Neural progenitor cell (in vitro differentiated cells): ENCODE results near the gene SPSB2. TPM values are rescaled to one million over a fixed set of nuclear protein-coding genes. Genes with fewer than 3 reads are reported as not detected.
"Not testable (repeated sequence)": the region's sequence is repeated elsewhere in the genome, so short reads cannot be mapped to it uniquely, and the experiment has no call there.

Experiments used
- DNase-seq: peaks from one replicate; pipeline ENCODE4 v3.0.0-alpha.2; 2016; ENCODE audit warnings: low spot score
- H2AFZ ChIP-seq: fragments of 200-600 bp; sonication (generic); replicated peaks from 2 replicates; pipeline ENCODE4 v1.6.1; 2016; ENCODE audit warnings: antibody characterized with exemption
- H3F3A ChIP-seq: fragments of 200-600 bp; sonication (generic); 2 replicates; pipeline ENCODE4 v1.6.1; 2016; ENCODE audit warnings: antibody characterized with exemption, low read depth
- H3K27ac ChIP-seq: fragments of 200-600 bp; sonication (generic); 2 replicates; pipeline ENCODE4 v1.5.1; 2016; ENCODE audit warnings: mild to moderate bottlenecking
- H3K27me3 ChIP-seq: fragments of 200-600 bp; sonication (generic); 2 replicates; pipeline ENCODE4 v1.6.1; 2016; ENCODE audit warnings: mild to moderate bottlenecking, moderate library complexity
- H3K36me3 ChIP-seq: fragments of 200-600 bp; sonication (generic); 2 replicates; pipeline ENCODE4 v1.5.1; 2016
- H3K4me1 ChIP-seq: fragments of 200-600 bp; sonication (generic); 2 replicates; pipeline ENCODE4 v1.6.1; 2016; ENCODE audit warnings: mixed run types
- H3K4me2 ChIP-seq: fragments of 200-600 bp; sonication (generic); 2 replicates; pipeline ENCODE4 v1.6.1; 2016
- H3K4me3 ChIP-seq: fragments of 200-600 bp; sonication (generic); 2 replicates; pipeline ENCODE4 v1.5.1; 2016
- H3K79me2 ChIP-seq: fragments of 200-600 bp; sonication (generic); 2 replicates; pipeline ENCODE4 v1.6.1; 2016; ENCODE audit warnings: low read depth
- H3K9ac ChIP-seq: fragments of 200-600 bp; sonication (generic); 2 replicates; pipeline ENCODE4 v1.6.1; 2016
- H3K9me3 ChIP-seq: fragments of 200-600 bp; sonication (generic); 2 replicates; pipeline ENCODE4 v1.5.1; 2016; ENCODE audit warnings: low read depth
- H4K20me1 ChIP-seq: fragments of 200-600 bp; sonication (generic); 2 replicates; pipeline ENCODE4 v1.6.1; 2016; ENCODE audit warnings: low read depth
- H3K27ac Mint-ChIP-seq: 3 replicates; pipeline ENCODE4 v1.8.0; 2021; ENCODE audit warnings: mixed read lengths
- H3K27me3 Mint-ChIP-seq: 2 replicates; pipeline ENCODE4 v1.8.0; 2022; ENCODE audit warnings: low read depth, mild to moderate bottlenecking, inconsistent platforms, moderate library complexity, mixed read lengths; ENCODE audit not compliant: insufficient read depth
- H3K36me3 Mint-ChIP-seq: 3 replicates; pipeline ENCODE4 v1.8.0; 2021; ENCODE audit warnings: mixed read lengths
- H3K4me1 Mint-ChIP-seq: 3 replicates; pipeline ENCODE4 v1.8.0; 2021; ENCODE audit warnings: mixed read lengths
- H3K4me3 Mint-ChIP-seq: 3 replicates; pipeline ENCODE4 v1.8.0; 2021; ENCODE audit warnings: mild to moderate bottlenecking, moderate library complexity, mixed read lengths
- H3K9me3 Mint-ChIP-seq: 3 replicates; pipeline ENCODE4 v1.8.0; 2020; ENCODE audit warnings: mixed read lengths
- EZH2 ChIP-seq: fragments of 200-600 bp; sonication (generic); IDR thresholded peaks from 2 replicates; pipeline ENCODE4 v1.6.1; 2017; ENCODE audit warnings: antibody characterized with exemption, mild to moderate bottlenecking, moderate library complexity
- EZH2phosphoT487 ChIP-seq: fragments of 200-600 bp; sonication (generic); IDR thresholded peaks from 2 replicates; pipeline ENCODE4 v1.6.1; 2017; ENCODE audit warnings: antibody characterized with exemption
- total RNA-seq: library from RNA; depleted of rRNA; stranded (reverse); fragments of >200 nt; gene quantifications from 2 replicates; pipeline ENCODE4 v1.2.3, GENCODE V29; 2015; ENCODE audit warnings: low replicate concordance
- TF ChIP-seq, protein P1 (sequence below): fragments of 200-600 bp; sonication (generic); IDR thresholded peaks from 2 replicates; pipeline ENCODE4 v1.5.1; 2017; ENCODE audit warnings: antibody characterized with exemption, mild to moderate bottlenecking

The SPSB2 gene
- total RNA-seq, 1 donor from 2014 or later: 0.65 TPM

DNA sequence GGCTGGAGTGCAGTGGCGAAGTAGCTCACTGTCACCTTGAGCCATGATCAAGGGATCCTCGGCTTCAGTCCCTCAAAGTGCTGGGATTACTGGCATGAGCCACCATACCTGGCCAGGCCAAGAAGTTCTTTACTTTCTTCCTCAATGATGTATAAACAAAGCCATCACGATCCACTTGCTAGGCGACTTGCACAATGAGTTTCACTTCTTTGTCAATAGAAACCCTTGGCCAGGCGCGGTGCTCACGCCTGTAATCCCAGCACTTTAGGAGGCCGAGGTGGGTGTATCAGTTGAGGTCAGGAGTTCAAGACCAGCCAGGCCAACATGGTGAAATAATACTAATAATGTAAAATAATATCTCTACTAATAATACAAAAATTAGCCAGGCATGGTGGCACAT, 14.4 kb upstream of the SPSB2 start:
- Mint-ChIP-seq H3K36me3 (peaks cover 5% of the 10 kb centered on the region), H3K4me3 (no peak overlapping the region)
- no peak overlapping the region for H3K4me2 ChIP-seq

DNA sequence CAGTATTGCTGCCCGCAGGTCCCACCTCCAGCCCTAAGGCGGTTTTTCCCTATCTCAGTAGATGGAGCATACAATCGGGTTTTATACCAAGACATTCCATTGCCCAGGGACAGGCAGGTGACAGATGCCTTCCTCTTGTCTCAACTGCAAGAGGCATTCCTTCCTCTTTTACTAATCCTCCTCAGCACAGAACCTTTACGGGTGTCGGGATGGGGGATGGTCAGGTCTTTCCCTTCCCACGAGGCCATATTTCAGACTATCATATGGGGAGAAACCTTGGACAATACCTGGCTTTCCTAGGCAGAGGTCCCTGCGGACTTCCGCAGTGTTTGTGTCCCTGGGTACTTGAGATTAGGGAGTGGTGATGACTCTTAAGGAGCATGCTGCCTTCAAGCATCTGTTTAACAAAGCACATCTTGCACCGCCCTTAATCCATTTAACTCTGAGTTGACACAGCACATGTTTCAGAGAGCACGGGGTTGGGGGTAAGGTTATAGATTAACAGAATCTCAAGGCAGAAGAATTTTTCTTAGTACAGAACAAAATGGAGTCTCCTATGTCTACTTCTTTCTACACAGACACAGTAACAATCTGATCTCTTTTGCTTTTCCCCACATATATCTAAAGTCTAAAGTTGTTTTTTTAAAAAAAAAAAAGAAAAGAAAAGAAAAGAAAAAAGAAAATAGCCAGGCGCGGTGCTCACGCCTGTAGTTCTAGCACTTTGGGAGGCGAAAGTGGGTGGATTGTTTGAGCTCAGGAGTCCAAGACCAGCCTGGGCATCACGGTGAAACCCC, 13.3 kb upstream of the SPSB2 start:
- H3K36me3 ChIP-seq, H3K9me3 Mint-ChIP-seq, H3K79me2 ChIP-seq, H3K9me3 ChIP-seq, H3K36me3 Mint-ChIP-seq, H3K27me3 ChIP-seq, H3K27me3 Mint-ChIP-seq, H3K9ac ChIP-seq, H4K20me1 ChIP-seq: not testable (repeated sequence)
- Mint-ChIP-seq H3K27ac (peak overlapping the region; percentile 94), H3K4me3 (peak overlapping the region; percentile 55), H3K4me1 (peaks cover 29% of the 10 kb centered on the region)
- Histone ChIP-seq H3K4me2 (peak overlapping the region; percentile 75), H3K4me3 (peak overlapping the region; percentile 32), H2AFZ (peak overlapping the region; percentile 57), H3K27ac (peak overlapping the region; percentile 83), H3K4me1 (peaks cover 23% of the 10 kb centered on the region), H3F3A (peaks cover 43% of the 10 kb centered on the region)
- DNase-seq: peak; percentile 23

More for the DNA sequence above, 14.4 kb upstream of the SPSB2 start:
- H3K79me2 ChIP-seq: no peaks in the 10 kb centered on the region
- peaks cover 48% of the 10 kb centered on the region for H3F3A ChIP-seq
- no peaks in the 10 kb centered on the region for H3K27me3 ChIP-seq
- TF ChIP-seq EZH2 (no peak), EZH2phosphoT487 (no peak)
- TF ChIP-seq, protein P1, sequence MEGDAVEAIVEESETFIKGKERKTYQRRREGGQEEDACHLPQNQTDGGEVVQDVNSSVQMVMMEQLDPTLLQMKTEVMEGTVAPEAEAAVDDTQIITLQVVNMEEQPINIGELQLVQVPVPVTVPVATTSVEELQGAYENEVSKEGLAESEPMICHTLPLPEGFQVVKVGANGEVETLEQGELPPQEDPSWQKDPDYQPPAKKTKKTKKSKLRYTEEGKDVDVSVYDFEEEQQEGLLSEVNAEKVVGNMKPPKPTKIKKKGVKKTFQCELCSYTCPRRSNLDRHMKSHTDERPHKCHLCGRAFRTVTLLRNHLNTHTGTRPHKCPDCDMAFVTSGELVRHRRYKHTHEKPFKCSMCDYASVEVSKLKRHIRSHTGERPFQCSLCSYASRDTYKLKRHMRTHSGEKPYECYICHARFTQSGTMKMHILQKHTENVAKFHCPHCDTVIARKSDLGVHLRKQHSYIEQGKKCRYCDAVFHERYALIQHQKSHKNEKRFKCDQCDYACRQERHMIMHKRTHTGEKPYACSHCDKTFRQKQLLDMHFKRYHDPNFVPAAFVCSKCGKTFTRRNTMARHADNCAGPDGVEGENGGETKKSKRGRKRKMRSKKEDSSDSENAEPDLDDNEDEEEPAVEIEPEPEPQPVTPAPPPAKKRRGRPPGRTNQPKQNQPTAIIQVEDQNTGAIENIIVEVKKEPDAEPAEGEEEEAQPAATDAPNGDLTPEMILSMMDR: no peak
- no peaks in the 10 kb centered on the region for H4K20me1 ChIP-seq
- H3K27ac Mint-ChIP-seq: no peak overlapping the region
- H3K27me3 Mint-ChIP-seq: no peaks in the 10 kb centered on the region
- H3K4me1 Mint-ChIP-seq: peaks cover 34% of the 10 kb centered on the region
- H3K9ac ChIP-seq: no peak overlapping the region
- no peaks in the 10 kb centered on the region for H3K9me3 ChIP-seq
- H3K4me3 ChIP-seq: no peak overlapping the region
- H3K27ac ChIP-seq: no peak overlapping the region
- no peak overlapping the region for H2AFZ ChIP-seq
- H3K9me3 Mint-ChIP-seq: no peaks in the 10 kb centered on the region
- no peak for DNase-seq
- peaks cover 23% of the 10 kb centered on the region for H3K4me1 ChIP-seq
- no peaks in the 10 kb centered on the region for H3K36me3 ChIP-seq

DNA sequence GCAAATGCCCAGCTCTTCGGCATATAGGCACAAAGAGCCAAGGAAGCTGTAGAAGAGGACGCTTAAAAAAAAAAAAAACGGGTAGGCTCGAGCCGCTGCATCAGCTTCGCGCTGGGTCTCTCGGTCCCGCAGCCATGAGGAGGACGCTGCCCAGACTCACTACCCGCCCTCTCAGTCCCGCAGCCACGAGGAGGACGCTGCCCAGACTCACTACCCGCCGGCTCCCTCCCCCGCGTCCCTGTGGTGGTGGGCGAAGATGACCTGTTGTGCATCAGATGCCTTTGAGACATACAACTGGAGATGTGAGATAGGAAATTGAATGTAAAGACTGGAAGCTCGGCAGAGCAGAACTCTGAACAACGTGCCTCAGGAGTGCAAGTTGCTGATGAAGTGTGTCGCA, 11.4 kb upstream of the SPSB2 start:
- no peaks in the 10 kb centered on the region for H4K20me1 ChIP-seq
- H3F3A ChIP-seq: peaks cover 28% of the 10 kb centered on the region
- no peak overlapping the region for H2AFZ ChIP-seq
- H3K36me3 ChIP-seq: no peaks in the 10 kb centered on the region
- no peaks in the 10 kb centered on the region for H3K79me2 ChIP-seq
- H3K36me3 Mint-ChIP-seq: peaks cover 5% of the 10 kb centered on the region
- TF ChIP-seq EZH2phosphoT487 (no peak), EZH2 (no peak)
- TF ChIP-seq, protein P1: no peak
- H3K27me3 ChIP-seq: no peaks in the 10 kb centered on the region
- H3K27ac ChIP-seq: no peak overlapping the region
- H3K4me3 Mint-ChIP-seq: no peak overlapping the region
- peaks cover 16% of the 10 kb centered on the region for H3K4me1 ChIP-seq
- H3K4me1 Mint-ChIP-seq: peaks cover 19% of the 10 kb centered on the region
- DNase-seq: no peak
- no peaks in the 10 kb centered on the region for H3K9me3 Mint-ChIP-seq
- no peak overlapping the region for H3K9ac ChIP-seq
- no peak overlapping the region for H3K4me2 ChIP-seq
- no peak overlapping the region for H3K4me3 ChIP-seq
- H3K9me3 ChIP-seq: no peaks in the 10 kb centered on the region
- H3K27ac Mint-ChIP-seq: no peak overlapping the region
- no peaks in the 10 kb centered on the region for H3K27me3 Mint-ChIP-seq

DNA sequence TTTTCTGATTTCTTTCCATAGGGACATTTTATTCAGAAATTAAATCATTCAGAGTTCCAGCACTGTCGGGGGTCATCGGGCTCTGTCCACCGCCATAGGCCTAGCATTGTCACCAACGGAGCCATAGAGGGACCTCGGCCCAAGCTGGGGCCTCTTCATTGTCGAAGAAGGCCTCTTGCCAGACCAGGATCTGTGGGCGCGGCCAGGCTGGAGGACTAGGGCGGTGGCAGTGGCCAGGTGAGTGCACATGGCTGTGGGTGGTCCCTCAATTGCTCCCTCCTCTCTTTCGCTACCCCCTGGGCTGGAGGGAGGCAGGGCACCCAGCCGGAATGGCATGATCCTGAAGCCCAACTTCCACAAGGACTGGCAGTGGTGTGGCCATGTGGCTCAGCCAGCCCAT, 10.6 kb upstream of the SPSB2 start:
- Histone ChIP-seq H3K27me3 (no peaks in the 10 kb centered on the region), H3K27ac (no peak overlapping the region), H3K36me3 (no peaks in the 10 kb centered on the region), H4K20me1 (no peaks in the 10 kb centered on the region), H3K9me3 (no peaks in the 10 kb centered on the region), H3K79me2 (no peaks in the 10 kb centered on the region), H3K9ac (no peak overlapping the region), H3F3A (peaks cover 28% of the 10 kb centered on the region), H3K4me3 (no peak overlapping the region), H3K4me2 (no peak overlapping the region), H3K4me1 (peaks cover 16% of the 10 kb centered on the region), H2AFZ (no peak overlapping the region)
- Mint-ChIP-seq H3K4me1 (peaks cover 18% of the 10 kb centered on the region), H3K4me3 (no peak overlapping the region), H3K27me3 (no peaks in the 10 kb centered on the region), H3K9me3 (no peaks in the 10 kb centered on the region), H3K27ac (no peak overlapping the region), H3K36me3 (peaks cover 8% of the 10 kb centered on the region)
- no peak for DNase-seq
- no peak for TF ChIP-seq EZH2
- TF ChIP-seq, protein P1: no peak
- TF ChIP-seq EZH2phosphoT487: no peak
